ENCODE measurements around the gene NEURL3.

- TF ChIP-seq CTCF (conservative IDR thresholded peaks at IDR 0.05; ENCODE audit: low read length) (no peak), EZH2phosphoT487 (IDR thresholded peaks at IDR 0.05; ENCODE audit: borderline replicate concordance) (no peak)
Observed at GRCh38 chr2:96526615-96527285, 21.6 kb upstream of the NEURL3 start.
